T-helper 22 cell (primary cell): ENCODE results near the gene PPP1R9B.
A peak's percentile ranks its signal among the peaks of the same experiment; 100 is the strongest.

Experiments
- DNase-seq: peaks from one replicate; pipeline ENCODE4 v3.0.0-alpha.2; 2020; ENCODE audit warnings: low read depth

The PPP1R9B gene

DNA sequence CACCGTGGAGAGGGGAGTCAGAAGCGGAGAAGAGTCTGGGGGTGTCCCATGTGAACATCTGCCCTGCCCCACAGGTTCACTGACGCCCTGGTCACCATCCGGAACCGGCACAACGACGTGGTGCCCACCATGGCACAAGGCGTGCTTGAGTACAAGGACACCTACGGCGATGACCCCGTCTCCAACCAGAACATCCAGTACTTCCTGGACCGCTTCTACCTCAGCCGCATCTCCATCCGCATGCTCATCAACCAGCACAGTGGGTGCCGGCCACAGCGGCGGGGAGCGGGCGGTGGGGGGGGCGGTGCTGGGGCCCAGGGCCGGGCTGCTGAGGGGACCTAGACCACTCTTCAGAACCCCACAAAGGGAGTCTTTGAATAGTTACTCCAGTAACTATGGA, 44.7 kb downstream of the PPP1R9B start:
- no peak for DNase-seq

DNA sequence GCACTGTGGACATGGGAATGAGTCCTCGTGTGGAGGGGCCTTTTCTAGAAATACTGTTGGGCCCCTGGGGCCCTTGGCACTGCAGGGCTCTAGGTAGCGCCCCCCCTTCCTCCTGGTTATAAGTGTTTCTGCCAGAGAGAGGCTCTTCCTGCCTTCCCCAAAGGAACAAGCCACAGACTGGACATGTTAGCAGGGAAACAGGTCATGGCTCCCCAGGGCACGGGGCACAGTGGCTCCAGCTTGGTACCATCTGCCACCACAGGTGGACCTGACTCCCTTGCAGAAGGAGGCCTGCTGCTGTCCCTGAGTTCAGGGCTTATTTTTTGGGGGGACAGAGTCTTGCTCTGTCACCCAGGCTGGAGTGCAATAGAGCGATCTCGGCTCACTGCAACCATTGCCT, 46.5 kb downstream of the PPP1R9B start:
- DNase-seq, result no peak

- DNase-seq, result no peak
Observed at GRCh38 chr17:50103252-50103651, 47.2 kb downstream of the PPP1R9B start.

DNA sequence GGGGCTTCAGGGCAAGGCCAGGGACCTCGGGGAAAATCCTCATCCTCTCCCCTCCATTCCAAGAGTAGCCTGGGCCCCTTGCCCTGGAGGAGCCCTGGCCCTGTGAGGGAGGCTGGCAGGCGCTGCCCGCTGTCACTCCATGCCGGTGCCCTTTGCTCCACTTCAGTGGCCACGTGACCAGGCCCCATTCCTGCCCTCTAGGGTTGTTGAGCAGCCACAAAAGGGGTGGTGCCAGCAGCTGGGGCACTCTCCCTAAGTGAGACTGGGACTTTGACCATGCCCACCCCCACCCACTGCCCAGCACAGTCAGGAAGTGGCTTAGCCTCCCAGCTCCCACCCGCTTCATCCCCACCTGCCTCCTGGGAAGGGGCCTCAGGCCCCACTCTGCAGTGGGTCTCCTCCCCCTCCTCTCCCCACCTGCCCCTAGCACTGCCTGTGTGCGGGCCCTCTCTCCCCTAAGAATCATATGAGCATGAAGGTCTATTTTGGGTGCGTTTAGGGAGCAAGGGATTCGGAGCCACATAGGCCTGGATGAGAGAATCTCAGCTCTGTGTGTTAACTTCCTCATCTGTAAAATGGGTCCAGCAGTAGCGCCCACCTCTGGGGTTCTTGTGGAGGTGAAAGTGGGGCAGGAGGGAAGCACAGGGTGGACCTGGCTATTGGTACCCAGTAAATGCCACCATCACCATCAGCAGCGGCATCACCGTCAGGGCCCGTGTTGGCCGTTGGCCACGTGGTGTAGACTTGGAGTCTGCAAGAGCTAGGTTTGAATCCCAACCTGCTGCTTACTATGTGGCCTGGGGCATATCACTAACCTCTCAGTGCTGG, 48.1 kb downstream of the PPP1R9B start:
- DNase-seq, result no peak

GRCh38 chr17:50101346-50102163, 48.9 kb downstream of the PPP1R9B start:
- no peak for DNase-seq

- no peak for DNase-seq
Observed at GRCh38 chr17:50100921-50101345, 49.5 kb downstream of the PPP1R9B start.

GRCh38 chr17:50100480-50100883, 50.0 kb downstream of the PPP1R9B start:
- DNase-seq, result no peak

DNA sequence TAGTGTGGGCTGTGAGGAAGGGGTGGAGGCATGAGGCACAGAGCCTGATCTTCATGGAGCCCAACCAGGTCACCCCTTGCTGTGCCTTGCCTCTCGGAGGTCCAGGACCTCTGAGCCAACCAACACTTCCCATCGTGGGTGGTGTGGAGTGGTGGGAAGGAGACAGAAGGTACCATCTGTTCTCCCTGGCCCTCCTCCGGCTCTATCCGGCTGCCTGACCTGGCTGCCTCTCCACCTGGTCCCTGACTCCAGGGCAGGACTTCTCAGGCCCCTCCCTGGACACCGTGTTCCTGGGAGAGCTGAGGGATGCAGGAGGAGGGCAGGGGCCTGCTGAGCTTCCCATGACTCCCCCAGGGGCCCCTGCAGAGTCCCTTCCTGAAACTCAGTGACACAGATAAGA, 51.5 kb downstream of the PPP1R9B start:
- DNase-seq, result no peak

DNA sequence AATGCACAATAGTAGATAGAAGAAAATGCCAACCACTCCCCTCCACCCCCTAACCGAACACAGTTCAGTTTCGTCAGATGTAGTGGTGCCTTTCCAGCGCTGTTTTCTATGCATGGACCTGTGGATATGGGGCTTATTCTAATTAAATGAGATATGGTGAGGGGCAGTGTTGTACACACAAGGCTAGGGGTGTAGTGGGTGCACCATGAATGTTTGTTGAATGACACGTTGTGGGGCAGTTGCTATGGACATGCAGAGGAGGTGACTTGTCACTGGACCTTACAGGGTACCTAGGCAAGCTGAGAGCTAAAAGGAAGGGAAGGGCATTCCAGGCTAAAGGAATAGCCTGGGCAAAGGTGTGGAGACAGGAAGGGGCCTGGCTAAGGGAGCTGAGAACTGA, 51.9 kb downstream of the PPP1R9B start:
- no peak for DNase-seq

DNA sequence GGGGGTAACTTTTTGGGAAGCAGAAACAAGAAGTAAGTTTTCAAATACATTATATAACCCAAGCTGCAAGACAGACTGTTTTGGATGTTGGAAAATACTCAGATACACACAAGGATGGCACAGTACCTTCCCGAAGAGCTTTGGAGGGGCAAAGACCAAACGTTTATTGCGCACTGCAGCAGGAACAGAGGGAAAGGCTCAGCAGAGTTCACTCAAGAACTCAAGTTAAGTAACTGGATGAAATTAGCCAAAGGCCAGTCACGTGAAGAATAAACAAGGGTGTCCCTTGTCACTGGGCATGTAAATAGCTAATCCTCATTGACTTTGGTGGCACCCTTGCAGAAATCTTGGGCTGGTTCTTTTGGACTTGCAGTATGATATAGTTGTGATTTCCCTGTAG, 52.6 kb downstream of the PPP1R9B start:
- no peak for DNase-seq

GRCh38 chr17:50097455-50097854, 53.0 kb downstream of the PPP1R9B start:
- no peak for DNase-seq

DNA sequence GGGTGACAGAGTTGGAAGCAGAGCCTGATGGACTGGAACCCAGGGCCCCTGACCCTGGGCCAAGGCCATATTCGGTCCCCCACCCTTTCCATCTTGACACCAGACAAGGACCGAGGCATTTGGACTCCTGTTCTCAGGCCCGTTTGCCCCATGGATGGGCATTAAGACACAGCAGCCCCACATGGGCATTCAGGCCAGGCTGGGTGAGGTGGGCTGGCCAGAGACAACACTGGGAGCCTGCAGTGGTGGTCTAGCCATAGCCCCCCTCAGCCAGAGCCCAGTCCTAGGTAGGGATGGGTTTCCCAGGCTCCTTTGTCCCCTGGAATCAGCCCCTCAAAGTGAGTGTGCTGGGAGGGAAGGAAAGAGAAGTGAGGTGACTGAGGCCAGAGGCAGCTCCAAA, 53.7 kb downstream of the PPP1R9B start:
- DNase-seq, result no peak

DNA sequence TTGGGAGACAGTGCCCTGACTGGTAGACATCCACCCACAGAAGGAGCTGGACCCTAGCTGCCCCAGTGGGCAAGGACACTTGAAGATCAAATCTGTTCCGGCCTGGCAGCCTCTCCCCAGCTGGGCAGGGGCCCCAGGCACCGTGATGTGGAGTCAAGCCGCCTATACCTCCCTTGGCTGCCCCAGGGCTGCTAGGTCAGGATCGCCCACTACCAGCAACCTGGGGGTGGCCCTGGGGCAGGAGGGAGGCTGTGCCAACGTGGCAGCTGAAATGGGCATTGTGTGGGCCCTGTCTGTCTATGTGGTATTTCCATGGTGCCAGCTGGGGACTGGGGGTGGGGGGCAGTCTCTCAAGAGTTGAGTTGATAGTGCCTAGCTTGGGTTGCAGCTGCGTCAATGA, 54.4 kb downstream of the PPP1R9B start:
- no peak for DNase-seq

DNA sequence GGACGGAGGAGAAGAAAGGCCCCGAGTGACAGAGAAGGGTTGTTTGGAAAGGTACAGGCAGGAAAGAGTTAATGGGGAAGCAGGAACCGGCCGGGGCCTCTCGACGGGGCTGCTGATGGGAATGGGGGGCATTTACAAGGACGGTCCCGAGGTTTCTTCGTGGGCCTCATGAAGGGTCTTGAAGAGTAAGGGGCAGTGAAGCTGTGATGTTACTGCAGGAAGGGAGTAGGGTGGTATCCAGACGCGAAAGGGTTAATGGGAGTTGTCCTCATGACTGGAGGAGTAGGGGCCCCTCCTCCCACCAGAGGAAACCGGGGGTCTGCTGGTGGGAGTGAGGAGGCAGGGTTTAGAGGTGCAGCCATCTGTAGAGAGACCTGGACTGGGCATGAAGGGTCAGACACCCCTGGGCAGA, 54.8 kb downstream of the PPP1R9B start:
- DNase-seq, result no peak

- peak; percentile 92 for DNase-seq
Observed at GRCh38 chr17:50094753-50095619, 55.5 kb downstream of the PPP1R9B start, which contains the start of gene PDK2. Gene PDK2 (plus strand): TSS chr17:50095351. CDS start chr17:50095436, 85 bp downstream.

GRCh38 chr17:50094243-50094752, 56.2 kb downstream of the PPP1R9B start:
- peak; percentile 69 for DNase-seq

DNA sequence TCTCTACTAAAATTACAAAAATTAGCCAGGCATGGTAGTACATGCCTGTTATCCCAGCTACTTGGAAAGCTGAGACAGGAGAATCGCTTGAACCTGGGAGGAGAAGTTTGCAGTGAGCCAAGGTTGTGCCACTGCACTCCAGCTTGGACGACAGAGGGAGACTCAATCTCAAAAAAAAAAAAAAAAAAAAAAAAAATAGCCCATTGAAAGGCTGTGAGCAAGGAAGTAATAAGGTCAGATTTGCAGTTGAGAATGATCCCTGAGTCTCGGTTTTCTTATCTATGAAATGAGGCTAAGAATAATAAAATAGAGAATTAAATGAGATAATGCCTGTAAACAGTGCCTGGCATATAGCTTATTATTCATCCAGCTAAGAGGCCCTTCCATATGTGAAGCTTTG, 56.7 kb downstream of the PPP1R9B start:
- DNase-seq, result no peak

GRCh38 chr17:50093246-50093645, 57.2 kb downstream of the PPP1R9B start:
- DNase-seq, result no peak

- no peak for DNase-seq
Observed at GRCh38 chr17:50091918-50092285, 58.6 kb downstream of the PPP1R9B start.

- no peak for DNase-seq
Observed at GRCh38 chr17:50090971-50091917, 59.2 kb downstream of the PPP1R9B start.

- no peak for DNase-seq
Observed at GRCh38 chr17:50090071-50090470, 60.4 kb downstream of the PPP1R9B start.
